Astrocyte of the spinal cord (primary cell): ENCODE data around the gene EEIG1.

ENCODE experiments used
- DNase-seq: peaks from one replicate; pipeline ENCODE4 v3.0.0; 2011; ENCODE audit warnings: low read depth, low spot score
- H3K4me3 ChIP-seq: 2 replicates; pipeline ENCODE4 v1.5.1; 2011; ENCODE audit warnings: low read depth, mild to moderate bottlenecking, low read length, moderate library complexity
- CTCF ChIP-seq: IDR thresholded peaks from 2 replicates; pipeline ENCODE4 v1.5.1; 2012; ENCODE audit warnings: low read depth, mild to moderate bottlenecking, low read length, inconsistent platforms
- in situ Hi-C: cut with HindIII; loops from 2 replicates; pipeline ENCODE4 v1.10.0; 2017; ENCODE audit warnings: low sequenced_read_pairs

EEIG1 gene

GRCh38 chr9:127934248-127934647 lies 46.5 kb downstream of the EEIG1 start:
- TF ChIP-seq CTCF, result no peak

DNA sequence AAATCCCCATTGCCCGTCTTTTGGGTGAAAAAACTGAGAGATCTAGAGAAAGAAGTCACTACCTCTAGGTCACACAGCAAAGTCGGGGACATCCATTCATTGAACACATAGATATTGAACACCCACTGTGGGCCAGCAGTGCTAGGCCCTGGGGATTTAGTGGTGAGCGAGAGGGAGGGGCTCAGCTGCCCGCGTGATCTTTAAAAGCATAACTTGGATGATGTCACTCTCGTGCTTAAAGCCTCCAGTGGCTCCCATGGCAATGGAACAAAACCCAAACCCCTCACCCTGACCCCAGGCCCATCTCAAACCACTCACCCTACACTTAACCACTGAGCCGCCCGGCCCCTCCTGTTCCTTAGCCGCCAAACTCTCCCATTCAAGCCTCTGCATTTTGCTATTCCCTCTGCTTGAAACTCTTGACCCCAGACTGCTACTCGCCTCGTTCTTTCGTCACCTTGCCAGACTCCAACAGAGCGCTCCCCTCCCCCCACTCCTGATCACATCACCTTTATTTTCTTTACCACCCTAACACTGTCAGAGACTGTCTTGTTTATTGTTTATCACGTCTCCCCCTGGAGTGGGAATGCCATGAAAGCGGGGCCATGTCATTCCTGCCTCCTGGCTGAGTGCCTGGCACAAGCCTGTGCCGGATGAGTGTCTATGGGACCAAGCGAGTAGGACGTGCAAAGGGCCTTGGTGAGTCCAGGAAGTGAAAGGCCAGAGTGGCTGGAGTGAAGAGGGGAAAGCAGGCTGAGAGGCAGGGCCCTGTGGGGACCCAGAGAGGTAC lies 49.5 kb downstream of the EEIG1 start:
- H3K4me3 ChIP-seq, result peak overlapping the region; percentile 42
- no peak for TF ChIP-seq CTCF
- DNase-seq, result peak; percentile 80
- in situ Hi-C loops, result no loop called here

More at GRCh38 chr9:127934248-127934647, 46.5 kb downstream of the EEIG1 start:
- in situ Hi-C loops, result no loop called here
- no peak overlapping the region for H3K4me3 ChIP-seq
- DNase-seq, result no peak
